Central memory CD8-positive, alpha-beta T cell (primary cell): ENCODE results near the gene GATM.

Experiments used
- ATAC-seq: fragments of 150-1000 bp; cut with Tn5 transposase; replicated peaks from 2 replicates; pipeline ENCODE4 v1.10.0; 2022; ENCODE audit warnings: mild to moderate bottlenecking, moderate FRiP score, moderate number of reproducible peaks; ENCODE audit not compliant: poor library complexity, severe bottlenecking; ENCODE audit errors: extremely low read depth
- DNase-seq, 2 donors: peaks; one replicate each; pipeline ENCODE4 v3.0.0; 2021; ENCODE audit warnings: low spot score in 2 of 2
- H3K27ac Mint-ChIP-seq: one replicate; pipeline ENCODE4 v1.8.0; 2022; ENCODE audit warnings: low read depth, mild to moderate bottlenecking, moderate library complexity, mixed read lengths
- H3K27me3 Mint-ChIP-seq: one replicate; pipeline ENCODE4 v1.8.0; 2022; ENCODE audit warnings: mixed read lengths
- H3K36me3 Mint-ChIP-seq: one replicate; pipeline ENCODE4 v1.8.0; 2022; ENCODE audit warnings: mild to moderate bottlenecking, moderate library complexity, mixed read lengths; ENCODE audit not compliant: insufficient read depth
- H3K4me1 Mint-ChIP-seq: one replicate; pipeline ENCODE4 v1.8.0; 2022; ENCODE audit warnings: mixed read lengths
- H3K4me3 Mint-ChIP-seq: one replicate; pipeline ENCODE4 v1.8.0; 2022; ENCODE audit warnings: mild to moderate bottlenecking, moderate library complexity, mixed read lengths
- H3K9me3 Mint-ChIP-seq: one replicate; pipeline ENCODE4 v1.8.0; 2022; ENCODE audit warnings: mixed read lengths

GATM gene

DNA sequence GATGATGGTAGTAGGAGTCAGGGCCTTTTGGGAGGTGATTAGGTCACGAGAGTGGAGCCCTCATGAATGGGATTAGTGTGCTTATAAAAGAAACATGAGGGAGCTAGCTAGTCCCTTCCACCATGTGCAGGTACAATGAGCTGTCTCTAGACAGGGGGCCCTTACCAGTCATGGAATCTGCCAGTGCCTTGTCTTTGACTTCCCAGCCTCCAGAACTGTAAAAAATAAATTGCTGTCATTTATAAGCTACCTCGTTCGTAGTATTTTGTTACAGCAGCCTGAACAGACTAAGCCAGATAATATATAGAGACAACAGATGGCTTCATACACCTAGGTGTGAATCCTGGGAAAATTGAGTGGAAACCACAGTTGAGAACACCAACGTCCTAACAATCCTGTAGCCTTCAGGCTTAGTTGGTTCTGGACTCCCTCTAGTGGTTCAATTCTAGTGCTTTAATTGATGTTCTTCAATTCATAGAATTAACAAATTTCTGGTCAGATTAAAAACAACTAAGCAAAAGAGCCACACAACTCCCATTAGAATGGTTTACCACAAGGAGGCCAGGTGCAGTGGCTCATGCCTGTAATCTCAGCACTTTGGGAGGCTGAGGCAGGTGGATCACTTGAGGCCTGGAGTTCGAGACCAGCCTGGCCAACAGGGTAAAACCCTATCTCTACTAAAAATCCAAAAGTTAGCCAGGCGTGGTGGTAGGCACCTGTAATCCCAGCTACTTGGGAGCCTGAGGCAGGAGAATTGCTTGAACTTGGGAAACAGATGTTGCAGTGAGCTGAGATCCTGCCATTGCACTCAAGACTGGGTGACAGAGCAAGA lies 21.3 kb upstream of the GATM start:
- Mint-ChIP-seq H3K27me3 (peaks cover 33% of the 10 kb centered on the region), H3K4me3 (peak overlapping the region; percentile 13), H3K9me3 (no peaks in the 10 kb centered on the region), H3K27ac (no peak overlapping the region), H3K4me1 (peaks cover 13% of the 10 kb centered on the region), H3K36me3 (peaks cover 11% of the 10 kb centered on the region)
- DNase-seq (no peak), ATAC-seq (no peak)

- Mint-ChIP-seq H3K27me3 (peaks cover 45% of the 10 kb centered on the region), H3K4me1 (peaks cover 5% of the 10 kb centered on the region), H3K36me3 (peaks cover 4% of the 10 kb centered on the region), H3K27ac (no peak overlapping the region), H3K4me3 (no peak overlapping the region), H3K9me3 (no peaks in the 10 kb centered on the region)
- DNase-seq (no peak), ATAC-seq (no peak)
Observed at GRCh38 chr15:45397116-45397665, 18.8 kb upstream of the GATM start.

DNA sequence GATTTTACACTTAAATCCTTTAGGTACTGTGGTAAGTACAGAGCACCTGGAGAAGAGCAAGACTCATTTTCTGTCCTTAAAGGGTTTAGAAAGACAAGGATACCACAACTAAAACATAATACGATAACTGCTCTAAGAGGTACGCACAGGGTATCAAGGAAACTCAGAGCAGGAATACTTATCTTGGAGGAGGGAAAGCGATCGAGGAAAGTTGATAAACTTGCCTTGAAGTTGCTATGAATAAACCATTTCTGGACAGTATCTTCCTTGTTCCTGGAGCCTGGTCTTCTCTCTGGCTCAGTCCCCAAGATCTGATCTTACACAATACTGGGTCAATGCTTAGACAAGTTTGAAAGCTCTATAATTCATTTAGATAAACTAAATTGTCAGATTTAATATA lies 17.6 kb upstream of the GATM start:
- DNase-seq (no peak), ATAC-seq (no peak)
- Mint-ChIP-seq H3K4me1 (no peaks in the 10 kb centered on the region), H3K9me3 (no peaks in the 10 kb centered on the region), H3K36me3 (no peaks in the 10 kb centered on the region), H3K4me3 (no peak overlapping the region), H3K27ac (no peak overlapping the region), H3K27me3 (peaks cover 45% of the 10 kb centered on the region)

GRCh38 chr15:45394681-45395080 lies 16.3 kb upstream of the GATM start:
- no peak overlapping the region for H3K4me3 Mint-ChIP-seq
- no peak for ATAC-seq
- H3K27ac Mint-ChIP-seq: no peak overlapping the region
- no peaks in the 10 kb centered on the region for H3K4me1 Mint-ChIP-seq
- no peak for DNase-seq
- no peaks in the 10 kb centered on the region for H3K9me3 Mint-ChIP-seq
- H3K27me3 Mint-ChIP-seq: peaks cover 50% of the 10 kb centered on the region
- no peaks in the 10 kb centered on the region for H3K36me3 Mint-ChIP-seq

GRCh38 chr15:45393851-45394250 lies 15.5 kb upstream of the GATM start:
- Mint-ChIP-seq H3K27me3 (peaks cover 57% of the 10 kb centered on the region), H3K9me3 (no peaks in the 10 kb centered on the region), H3K27ac (no peak overlapping the region), H3K4me3 (no peak overlapping the region), H3K36me3 (no peaks in the 10 kb centered on the region), H3K4me1 (no peaks in the 10 kb centered on the region)
- DNase-seq: no peak
- ATAC-seq: no peak

DNA sequence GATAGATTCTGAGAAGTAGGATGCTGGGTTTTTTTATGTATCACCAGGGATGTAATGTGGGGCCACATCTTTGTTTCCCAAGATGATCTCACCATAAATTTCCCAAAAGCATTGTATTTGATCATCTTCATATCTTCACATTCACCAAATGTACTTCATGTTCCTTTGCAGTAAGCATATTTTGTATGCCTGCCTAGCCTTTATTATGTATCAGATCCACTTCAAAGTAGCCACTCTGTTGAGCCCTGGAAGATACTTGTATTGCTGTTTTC lies 14.2 kb upstream of the GATM start:
- H3K4me3 Mint-ChIP-seq: no peak overlapping the region
- DNase-seq (no peak), ATAC-seq (no peak)
- H3K27ac Mint-ChIP-seq: no peak overlapping the region
- H3K4me1 Mint-ChIP-seq: no peaks in the 10 kb centered on the region
- H3K27me3 Mint-ChIP-seq: peaks cover 63% of the 10 kb centered on the region
- H3K9me3 Mint-ChIP-seq: no peaks in the 10 kb centered on the region
- H3K36me3 Mint-ChIP-seq: no peaks in the 10 kb centered on the region

- Mint-ChIP-seq H3K4me3 (no peak overlapping the region), H3K4me1 (no peaks in the 10 kb centered on the region), H3K27me3 (peaks cover 63% of the 10 kb centered on the region), H3K27ac (no peak overlapping the region), H3K9me3 (no peaks in the 10 kb centered on the region), H3K36me3 (no peaks in the 10 kb centered on the region)
- DNase-seq: no peak
- peak; percentile 32 for ATAC-seq
Observed at GRCh38 chr15:45391746-45392583, 13.6 kb upstream of the GATM start.

GRCh38 chr15:45389351-45389750 lies 11.0 kb upstream of the GATM start:
- Mint-ChIP-seq H3K27me3 (peaks cover 63% of the 10 kb centered on the region), H3K27ac (no peak overlapping the region), H3K4me3 (no peak overlapping the region), H3K9me3 (no peaks in the 10 kb centered on the region), H3K4me1 (no peaks in the 10 kb centered on the region), H3K36me3 (no peaks in the 10 kb centered on the region)
- DNase-seq (no peak), ATAC-seq (no peak)

DNA sequence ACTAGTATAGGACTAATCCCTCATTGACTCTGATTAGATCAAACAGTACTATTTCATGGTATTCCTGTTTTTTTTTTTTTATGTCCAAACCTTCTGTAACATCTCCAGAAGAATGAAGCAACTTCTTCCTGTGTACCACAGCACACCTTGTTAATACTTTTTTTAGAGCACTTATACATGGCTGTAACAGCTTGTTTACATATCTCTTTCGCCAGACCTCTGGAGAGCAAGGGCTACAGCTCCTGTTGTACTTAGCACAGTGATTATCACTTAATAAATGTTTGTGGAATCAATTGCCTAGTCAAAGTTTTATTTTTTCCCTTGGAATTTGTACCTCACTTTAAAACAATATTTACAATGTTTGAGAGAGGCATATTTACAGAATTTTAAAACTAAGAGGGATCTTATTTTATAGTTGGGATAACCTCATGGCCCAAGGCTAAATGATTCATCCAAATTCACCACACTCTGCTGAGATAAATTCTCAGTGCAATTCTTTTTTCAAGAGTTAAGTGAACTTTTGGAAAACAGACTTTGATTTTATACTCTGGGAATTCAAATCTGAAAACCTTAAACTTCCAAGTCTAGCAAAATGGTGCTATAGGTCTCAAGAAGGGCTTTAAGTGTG lies 9.2 kb upstream of the GATM start:
- no peak overlapping the region for H3K27ac Mint-ChIP-seq
- peaks cover 57% of the 10 kb centered on the region for H3K27me3 Mint-ChIP-seq
- H3K4me1 Mint-ChIP-seq: no peaks in the 10 kb centered on the region
- no peaks in the 10 kb centered on the region for H3K9me3 Mint-ChIP-seq
- H3K4me3 Mint-ChIP-seq: no peak overlapping the region
- H3K36me3 Mint-ChIP-seq: no peaks in the 10 kb centered on the region
- no peak for ATAC-seq
- DNase-seq: no peak

- DNase-seq (no peak), ATAC-seq (no peak)
- Mint-ChIP-seq H3K9me3 (no peaks in the 10 kb centered on the region), H3K4me3 (no peak overlapping the region), H3K27me3 (peaks cover 62% of the 10 kb centered on the region), H3K27ac (no peak overlapping the region), H3K36me3 (no peaks in the 10 kb centered on the region), H3K4me1 (no peaks in the 10 kb centered on the region)
Observed at GRCh38 chr15:45386974-45387373, 8.6 kb upstream of the GATM start.

- Mint-ChIP-seq H3K27me3 (peaks cover 68% of the 10 kb centered on the region), H3K9me3 (no peaks in the 10 kb centered on the region), H3K4me1 (no peaks in the 10 kb centered on the region), H3K4me3 (no peak overlapping the region), H3K36me3 (no peaks in the 10 kb centered on the region), H3K27ac (no peak overlapping the region)
- DNase-seq (no peak), ATAC-seq (no peak)
Observed at GRCh38 chr15:45386420-45386819, 8.1 kb upstream of the GATM start.

DNA sequence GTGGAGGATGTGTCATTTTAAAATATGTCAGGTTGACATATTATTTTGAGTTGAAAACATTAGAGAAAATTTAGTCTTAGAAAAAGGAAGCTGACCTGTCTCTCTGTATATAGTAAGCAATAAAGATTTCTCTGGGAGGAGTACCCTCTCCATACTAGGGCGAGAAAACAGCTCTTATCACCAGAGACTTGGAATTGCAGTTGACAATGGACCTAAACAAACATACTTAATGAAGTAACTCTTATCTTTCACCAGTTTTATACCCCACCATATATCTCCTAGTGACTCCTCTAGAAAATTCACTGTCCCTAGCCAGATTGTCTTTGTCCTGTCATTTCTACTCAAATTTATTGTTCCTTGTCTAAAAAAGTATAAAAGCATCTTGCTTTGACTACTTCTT lies 7.2 kb upstream of the GATM start:
- H3K9me3 Mint-ChIP-seq: no peaks in the 10 kb centered on the region
- no peaks in the 10 kb centered on the region for H3K36me3 Mint-ChIP-seq
- H3K4me1 Mint-ChIP-seq: no peaks in the 10 kb centered on the region
- no peak overlapping the region for H3K4me3 Mint-ChIP-seq
- no peak for DNase-seq
- H3K27me3 Mint-ChIP-seq: peaks cover 76% of the 10 kb centered on the region
- H3K27ac Mint-ChIP-seq: no peak overlapping the region
- no peak for ATAC-seq
